Caki2 (cell line): ENCODE measurements around the gene PSMG2. TPM values are rescaled to one million over a fixed set of nuclear protein-coding genes. Genes with fewer than 3 reads are reported as not detected.

ENCODE experiments used
- DNase-seq: peaks from one replicate; pipeline ENCODE4 v3.0.0-alpha.2; 2015; ENCODE audit warnings: low read depth
- in situ Hi-C: cut with HindIII; loops from 2 replicates; pipeline ENCODE4 v1.10.0; 2016; ENCODE audit warnings: low sequenced_read_pairs, low pct_unique_long_range_greater_than_20kb, mixed read lengths
- total RNA-seq: library from RNA; depleted of rRNA; stranded (reverse); fragments of >200 nt; shearing (Covaris generic); gene quantifications from 2 replicates; pipeline ENCODE4 v1.2.3, GENCODE V29; 2014; ENCODE audit warnings: low replicate concordance; rRNA removed

Gene PSMG2, protein sequence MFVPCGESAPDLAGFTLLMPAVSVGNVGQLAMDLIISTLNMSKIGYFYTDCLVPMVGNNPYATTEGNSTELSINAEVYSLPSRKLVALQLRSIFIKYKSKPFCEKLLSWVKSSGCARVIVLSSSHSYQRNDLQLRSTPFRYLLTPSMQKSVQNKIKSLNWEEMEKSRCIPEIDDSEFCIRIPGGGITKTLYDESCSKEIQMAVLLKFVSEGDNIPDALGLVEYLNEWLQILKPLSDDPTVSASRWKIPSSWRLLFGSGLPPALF
- 97.2 and 115 TPM in 2 replicates for total RNA-seq

DNA sequence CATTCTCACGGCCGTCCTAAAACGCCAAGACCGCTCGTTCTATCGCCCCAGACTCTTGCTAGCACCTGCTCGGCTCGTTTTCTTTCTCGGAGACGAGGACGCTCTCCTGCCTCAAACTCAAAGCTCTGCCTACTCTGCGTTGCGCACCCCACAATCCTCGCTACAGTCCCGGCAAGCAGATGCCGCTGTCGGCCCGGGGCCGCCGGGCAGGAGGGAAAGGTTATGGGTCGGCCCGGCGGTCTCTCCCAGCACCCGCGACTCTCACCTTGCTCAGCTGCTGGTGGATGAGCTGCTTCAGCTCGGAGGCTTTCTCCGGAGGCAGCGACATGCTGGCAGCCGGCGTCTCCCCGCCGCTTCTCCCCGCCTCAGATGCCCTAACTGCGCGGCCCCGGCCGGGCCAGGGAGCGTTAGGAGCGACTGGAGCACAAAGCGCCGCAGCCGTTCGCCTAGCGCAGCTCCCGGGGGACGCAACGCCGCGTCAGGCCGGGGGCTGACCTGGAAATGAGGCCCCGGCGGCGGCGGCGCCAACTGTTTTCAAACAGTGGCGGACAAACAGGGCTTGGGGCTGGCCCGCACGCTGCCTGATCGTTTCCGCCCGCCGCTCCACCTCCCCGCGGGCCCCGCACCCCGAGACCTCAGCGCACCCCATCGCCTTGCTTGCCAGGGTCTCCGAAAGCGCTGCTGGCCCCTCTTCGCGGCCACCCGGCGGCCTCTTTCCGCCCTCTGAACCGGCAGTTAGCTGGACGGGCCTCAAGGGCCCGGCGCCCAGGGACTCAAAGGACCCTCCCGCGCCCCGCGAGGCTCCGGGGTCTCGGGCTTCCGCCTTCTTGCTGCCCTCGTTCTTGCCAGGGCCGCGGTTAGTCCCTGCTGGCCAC lies at the start of gene PSMG2, which contains the start of gene CEP76:
Gene PSMG2, plus strand, starts transcription at position 822 of the 875 bp plus-strand sequence. CDS start 66 bp downstream, outside the sequence.
Gene CEP76, minus strand, starts transcription at position 503 of the 875 bp plus-strand sequence. Its CDS starts 175 bp downstream, at position 328.
- in situ Hi-C loops: loop anchor here (25.0 kb wide), 1 partner anchor 210 kb away; no protein-coding TSS in a partner anchor
- DNase-seq: peak; percentile 91

DNA sequence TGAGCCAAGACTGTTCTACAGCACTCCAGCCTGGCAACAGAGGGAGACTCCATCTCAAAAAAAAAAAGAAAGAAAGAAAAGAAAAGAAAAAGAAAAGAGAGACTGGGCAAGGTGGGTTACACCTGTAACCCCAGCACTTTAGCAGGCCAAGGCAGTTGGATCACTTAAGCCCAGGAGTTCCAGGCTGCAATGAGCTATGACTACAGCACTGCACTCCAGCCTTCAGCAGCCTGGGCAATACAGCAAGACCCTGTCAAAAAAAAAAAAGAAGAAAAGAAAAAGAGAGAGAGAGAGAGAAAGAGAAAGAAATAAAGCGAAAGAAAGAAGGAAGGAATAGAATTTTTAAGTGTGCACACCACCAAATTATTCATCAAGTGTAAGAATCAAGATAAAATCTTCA lies 47.9 kb upstream of the PSMG2 start:
- DNase-seq: peak; percentile 10
- in situ Hi-C loops: no loop called here

DNA sequence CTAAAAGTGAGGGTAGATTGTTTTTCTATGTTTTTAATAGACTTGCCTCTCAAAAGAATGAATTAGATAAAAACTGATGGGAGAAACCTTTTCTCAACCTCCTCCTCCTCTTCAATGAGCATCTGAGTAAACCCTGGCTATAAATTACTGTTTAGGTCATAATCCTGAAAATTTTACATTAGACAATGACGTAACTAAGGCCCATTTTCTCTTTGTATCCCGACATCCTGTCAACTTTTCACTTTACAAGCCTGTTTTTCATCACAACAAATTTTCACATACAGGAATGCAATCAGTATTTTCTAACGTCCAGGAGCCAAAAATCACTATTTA lies 46.3 kb upstream of the PSMG2 start:
- no peak for DNase-seq
- in situ Hi-C loops: no loop called here

DNA sequence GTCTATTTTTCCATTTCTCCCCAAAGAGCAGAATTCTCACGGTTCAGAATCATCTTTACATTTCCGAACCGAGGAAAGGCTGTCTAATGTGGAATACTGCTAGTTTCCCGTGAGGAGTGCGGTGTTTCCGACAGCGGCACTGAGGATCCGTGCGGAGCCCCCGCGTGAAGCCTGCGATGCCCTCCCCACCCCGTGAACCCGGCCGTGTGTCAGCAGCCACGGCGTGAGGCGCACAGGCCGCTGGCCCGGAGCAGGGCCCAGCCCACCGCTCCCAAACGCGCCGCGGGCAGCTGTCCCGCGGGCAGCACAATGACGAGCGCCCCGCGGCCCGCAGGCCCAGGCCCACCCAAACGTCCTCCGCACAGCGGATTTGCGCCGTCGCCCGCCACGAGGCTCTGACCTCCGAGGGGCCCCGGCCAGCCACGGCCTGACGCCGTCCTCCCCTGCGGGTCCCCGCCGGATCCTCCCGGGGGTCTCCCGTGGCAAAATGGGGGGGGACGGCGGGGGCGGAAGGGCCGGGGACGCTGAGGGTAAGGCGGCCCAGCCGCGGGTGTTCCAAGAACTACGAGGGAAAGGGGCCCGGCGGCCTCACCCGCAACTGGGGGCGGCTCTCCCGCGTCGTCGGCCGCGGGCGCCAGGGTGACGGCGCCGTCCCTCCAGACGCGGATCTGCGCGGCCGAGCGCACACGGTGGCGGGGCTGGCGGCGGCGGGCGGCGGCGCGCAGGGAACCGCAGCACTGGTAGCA lies 45.7 kb upstream of the PSMG2 start:
- in situ Hi-C loops: no loop called here

DNA sequence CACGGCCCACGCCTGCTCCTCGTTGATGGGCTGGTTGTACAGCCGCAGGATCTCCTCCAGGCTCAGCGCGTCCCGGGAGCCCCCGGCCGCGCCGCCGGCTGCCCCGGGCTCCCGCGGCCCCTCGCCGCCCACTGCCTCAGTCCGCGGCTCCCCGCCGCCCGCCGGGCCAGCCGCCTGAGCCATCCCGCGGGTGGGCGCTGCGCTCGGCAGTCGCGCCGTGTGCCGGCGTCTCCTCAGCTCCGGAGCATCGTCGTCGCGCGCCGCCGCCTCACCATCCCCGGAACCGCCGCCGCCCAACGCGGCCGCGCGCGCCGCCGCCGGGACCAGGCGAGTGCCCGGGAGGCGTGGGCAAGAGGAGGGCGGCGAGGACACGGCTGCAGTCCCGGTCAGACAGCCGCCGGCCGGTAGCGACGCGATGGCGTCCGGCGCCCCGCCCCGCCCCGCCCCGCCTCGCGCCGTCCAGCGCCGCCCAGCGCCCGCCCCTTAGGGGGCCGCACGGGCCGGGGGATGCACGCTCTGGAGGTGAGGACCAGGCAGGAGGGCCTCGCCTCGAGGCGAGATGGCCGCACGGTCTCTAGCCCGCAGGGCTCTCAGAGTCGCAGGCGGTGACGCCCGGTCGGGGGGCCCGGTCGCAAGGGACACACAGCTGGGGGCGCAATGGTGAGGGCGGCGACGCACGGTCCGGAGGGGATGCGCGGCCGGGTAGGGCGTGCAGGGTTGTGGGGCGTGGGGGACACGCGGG lies 45.0 kb upstream of the PSMG2 start, which contains the start of gene SPIRE1:
Gene SPIRE1, minus strand, starts transcription at position 424 of the 742 bp plus-strand sequence. Its CDS starts 241 bp downstream, at position 183.
- in situ Hi-C loops: no loop called here
- DNase-seq: peak; percentile 80

More for the DNA sequence above, 45.7 kb upstream of the PSMG2 start:
- peak; percentile 30 for DNase-seq

DNA sequence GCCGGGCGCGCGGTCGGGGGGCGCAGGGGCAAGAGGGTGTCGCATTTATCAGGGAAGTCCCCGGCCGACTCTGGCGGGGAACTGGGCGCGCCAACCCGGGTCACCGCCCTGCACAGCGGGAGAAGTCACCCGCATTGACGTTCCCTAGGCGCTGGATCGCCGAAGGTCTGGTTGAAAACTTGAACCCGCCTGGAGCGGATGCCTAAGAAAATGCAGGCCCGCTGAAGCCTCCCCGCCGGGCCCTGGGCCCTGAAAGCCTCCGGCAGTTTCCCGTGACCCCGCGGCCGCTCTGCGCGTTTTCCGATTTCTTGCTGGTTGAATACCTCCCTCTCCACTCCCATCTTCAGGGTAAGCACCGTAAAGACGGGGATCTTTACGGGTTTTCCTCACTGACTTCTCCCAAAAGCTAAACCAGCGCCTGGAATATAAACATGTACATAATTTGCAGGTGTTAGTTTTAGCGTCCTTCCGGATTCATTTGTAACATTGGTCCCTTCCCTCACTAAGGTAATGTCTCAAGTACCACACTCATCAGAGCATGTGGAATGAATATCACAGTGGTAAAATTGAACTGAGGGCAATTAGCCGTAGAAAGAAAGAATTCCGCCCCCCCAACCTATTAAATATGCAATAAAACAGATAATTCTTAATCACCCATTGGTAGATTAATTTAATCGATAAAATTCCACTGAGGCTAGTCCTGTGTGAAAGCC lies 44.3 kb upstream of the PSMG2 start:
- in situ Hi-C loops: no loop called here
- DNase-seq: peak; percentile 61

DNA sequence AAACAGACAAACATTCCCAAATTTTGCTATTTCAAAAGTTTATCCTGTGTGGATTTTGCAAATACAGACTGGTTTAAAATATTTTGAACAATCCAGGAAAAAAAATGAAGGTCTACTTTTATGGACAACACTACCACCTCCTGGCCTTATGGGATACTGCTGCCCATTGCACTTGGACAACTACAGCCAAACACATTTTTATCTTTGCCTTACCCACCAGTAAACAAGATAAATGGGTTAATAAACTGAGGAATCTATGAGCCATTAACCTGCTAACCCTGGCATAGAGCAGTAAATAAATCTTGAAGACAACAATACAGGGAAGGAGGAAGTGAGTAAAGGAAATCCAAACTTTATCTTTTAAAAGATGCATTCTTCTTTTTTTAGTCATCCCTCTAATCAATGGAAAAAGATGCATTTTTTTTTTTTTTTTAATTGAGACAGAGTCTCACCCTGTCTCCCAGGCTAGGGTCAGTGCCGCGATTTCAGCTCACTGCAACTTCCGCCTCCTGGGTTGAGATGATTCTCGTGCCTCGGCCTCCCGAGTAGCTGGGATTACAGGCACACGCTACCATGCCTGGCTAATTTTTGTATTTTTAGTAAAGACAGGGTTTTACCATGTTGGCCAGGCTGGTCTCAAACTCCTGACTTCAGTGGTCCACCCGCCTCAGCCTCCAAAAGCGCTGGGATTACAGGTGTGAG lies 42.8 kb upstream of the PSMG2 start:
- in situ Hi-C loops: no loop called here
- DNase-seq: peak; percentile 70

DNA sequence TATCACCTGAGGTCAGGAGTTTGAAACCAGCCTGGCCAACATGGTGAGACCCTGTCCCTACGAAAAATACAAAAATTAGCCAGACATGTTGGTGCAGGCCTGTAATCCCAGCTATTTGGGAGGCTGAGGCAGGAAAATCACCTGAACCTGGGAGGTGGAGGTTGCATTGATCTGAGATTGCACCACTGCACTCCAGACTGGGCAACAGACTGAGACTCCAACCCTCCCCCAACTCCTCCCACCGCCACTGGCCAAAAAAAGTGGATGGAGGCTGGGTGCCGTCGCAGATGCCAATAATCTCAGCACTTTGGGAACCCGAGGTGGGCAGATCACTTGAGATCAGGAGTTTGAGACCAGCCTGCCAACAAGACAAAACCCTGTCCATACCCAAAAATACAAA lies 34.8 kb upstream of the PSMG2 start:
- in situ Hi-C loops: no loop called here
- DNase-seq: no peak

DNA sequence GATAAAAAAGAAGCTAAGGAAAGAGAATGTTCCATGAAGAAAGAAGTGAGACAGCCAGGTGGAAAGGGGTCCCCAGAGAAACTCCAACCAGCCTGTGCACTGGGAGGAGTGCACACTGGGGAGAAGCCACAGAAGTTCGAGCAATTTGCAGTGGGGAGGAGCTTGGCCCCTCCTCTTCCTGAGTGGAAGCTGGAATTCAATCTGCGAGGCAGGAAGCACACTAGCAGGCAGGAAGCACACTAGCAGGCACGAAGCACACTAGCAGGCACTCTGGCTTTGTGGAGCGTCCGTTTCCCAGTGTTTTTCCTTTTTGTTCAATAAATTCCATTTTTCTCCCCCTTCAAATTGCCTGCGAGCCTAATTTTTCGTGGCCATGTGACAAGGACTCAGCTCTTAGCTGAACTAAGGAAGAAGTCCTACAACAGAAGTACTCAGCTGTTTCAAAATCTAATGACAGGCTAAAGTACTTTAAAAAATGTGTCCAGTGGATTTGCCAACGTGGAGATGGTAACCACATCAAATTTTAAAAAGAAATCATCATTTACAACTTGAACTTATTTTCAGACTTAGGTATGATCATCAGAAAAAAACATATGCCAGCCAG lies 23.6 kb upstream of the PSMG2 start:
- in situ Hi-C loops: loop anchor here (10.0 kb wide), 1 partner anchor 224 kb away; no protein-coding TSS in a partner anchor
- DNase-seq: no peak

DNA sequence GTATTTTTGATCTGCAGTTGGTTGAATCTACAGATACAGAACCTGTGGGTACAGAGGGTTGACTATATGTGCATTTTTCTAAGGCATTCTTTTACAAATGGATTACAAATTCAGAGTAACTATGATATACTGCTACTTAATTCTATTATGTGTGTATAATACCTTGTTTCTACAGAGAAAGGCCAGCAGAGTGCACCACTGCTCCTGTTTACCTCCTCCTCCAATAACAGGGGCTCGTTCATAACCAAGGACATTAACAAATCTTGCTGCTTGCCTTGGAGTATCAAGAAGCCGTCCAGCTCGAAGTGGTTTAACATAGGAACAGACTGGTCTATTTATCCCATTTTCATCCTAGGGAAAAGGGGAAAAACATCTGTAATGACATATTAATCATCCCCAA lies 16.7 kb upstream of the PSMG2 start:
- DNase-seq: no peak
- in situ Hi-C loops: no loop called here

DNA sequence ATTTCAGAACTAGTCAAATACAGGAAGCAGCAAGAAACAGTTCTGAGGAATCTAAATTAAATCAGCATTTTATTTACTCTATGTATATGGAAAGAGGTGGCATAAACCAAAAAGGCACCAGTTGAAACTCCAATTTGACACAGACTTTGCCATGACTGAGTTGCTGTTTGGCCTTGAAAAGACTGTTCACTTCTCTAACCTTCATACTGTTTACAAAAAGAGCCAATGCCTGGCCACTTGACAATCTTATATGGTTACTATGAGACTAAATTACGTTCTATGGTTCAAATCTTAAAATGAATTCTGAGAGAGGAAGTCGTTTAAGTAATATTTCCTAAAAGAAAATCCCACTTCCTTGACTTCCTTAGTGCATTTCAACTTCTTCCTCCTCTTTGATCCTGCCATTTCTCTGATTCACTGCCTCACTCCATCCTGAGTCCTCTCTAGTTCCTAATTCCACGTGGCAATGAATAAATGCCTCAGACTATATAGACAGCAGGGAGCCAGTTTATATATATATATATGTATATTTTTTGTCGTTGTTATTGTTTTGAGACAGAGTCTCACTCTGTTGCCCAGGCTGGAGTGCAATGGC lies 13.5 kb upstream of the PSMG2 start:
- in situ Hi-C loops: no loop called here
- DNase-seq: no peak

DNA sequence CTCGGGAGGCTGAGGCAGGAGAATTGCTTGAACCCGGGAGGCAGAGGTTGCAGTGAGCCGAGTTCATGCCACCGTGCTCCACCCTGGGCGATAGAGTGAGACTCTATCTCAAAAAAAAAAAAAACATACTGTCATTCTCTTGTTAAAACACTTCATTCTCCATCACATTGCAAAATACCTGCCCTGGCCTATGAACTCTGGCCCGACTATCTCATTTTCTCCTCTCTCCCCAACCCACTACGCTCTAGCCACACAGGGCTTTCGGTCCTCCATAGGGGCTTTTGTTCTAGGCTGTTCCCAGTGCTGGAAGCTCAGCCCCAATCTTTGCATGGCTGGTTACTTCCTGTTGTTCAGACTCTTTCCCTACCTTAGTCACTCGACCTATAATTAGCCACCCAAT lies 10.6 kb upstream of the PSMG2 start:
- in situ Hi-C loops: no loop called here
- DNase-seq: no peak

DNA sequence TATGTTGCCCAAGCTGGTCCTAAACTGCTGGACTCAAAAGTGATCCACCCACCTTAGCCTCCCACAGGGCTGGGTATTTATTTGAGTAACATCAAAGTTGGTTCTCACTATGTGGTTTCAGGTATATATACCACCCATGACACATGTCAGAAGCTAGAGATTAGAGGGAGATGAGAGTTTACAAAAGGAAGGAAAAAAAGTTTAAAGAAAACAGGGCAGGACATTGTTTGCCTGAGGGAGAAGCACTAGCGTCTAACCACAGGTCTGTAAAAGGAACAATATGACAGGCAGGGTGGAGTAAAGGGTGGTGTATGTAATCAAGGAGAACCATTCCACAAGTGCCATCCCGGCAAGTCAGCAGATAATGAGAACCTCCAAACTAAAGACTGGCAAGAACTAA lies 8.8 kb upstream of the PSMG2 start:
- DNase-seq: peak; percentile 38
- in situ Hi-C loops: no loop called here

DNA sequence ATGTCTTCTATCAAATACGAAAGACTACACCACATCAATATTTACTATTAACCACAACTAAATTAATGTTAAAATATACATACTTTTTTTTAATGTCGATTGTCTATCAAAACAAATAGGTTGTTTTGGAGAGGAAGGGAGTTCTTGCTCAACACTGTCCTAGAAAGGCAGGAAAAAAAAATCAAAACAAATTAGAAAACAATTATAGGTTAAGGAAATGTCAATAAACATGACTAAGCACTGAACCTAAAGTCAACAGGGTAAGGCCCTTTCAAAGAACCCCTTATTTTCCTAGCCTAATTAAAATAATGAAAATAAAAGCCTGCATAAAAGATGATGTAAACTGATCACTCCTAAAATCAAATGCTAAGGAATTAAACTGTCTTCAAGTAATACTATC lies 3.1 kb upstream of the PSMG2 start:
- in situ Hi-C loops: loop anchor here (25.0 kb wide), 1 partner anchor 213 kb away; no protein-coding TSS in a partner anchor
- no peak for DNase-seq

DNA sequence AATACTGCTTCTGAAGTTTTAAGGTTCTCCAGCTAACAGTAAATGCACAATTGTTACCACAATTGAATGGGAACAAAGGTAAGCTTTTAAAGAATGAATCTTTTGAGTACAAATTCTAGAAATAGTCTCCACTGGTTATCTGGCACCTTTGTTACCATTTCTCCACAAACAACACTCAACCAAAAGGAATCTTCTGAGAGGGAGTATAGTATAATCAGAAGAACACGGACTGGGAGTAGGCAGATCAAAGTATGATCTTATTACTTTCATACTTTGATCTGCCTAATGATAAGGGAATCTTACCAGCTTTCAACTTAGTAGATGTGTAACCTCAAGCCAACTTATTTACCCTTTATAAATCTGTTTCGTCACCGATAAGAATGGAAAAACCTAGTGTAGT lies 1.7 kb upstream of the PSMG2 start:
- DNase-seq: no peak
- in situ Hi-C loops: loop anchor here (25.0 kb wide), 1 partner anchor 211 kb away; no protein-coding TSS in a partner anchor

DNA sequence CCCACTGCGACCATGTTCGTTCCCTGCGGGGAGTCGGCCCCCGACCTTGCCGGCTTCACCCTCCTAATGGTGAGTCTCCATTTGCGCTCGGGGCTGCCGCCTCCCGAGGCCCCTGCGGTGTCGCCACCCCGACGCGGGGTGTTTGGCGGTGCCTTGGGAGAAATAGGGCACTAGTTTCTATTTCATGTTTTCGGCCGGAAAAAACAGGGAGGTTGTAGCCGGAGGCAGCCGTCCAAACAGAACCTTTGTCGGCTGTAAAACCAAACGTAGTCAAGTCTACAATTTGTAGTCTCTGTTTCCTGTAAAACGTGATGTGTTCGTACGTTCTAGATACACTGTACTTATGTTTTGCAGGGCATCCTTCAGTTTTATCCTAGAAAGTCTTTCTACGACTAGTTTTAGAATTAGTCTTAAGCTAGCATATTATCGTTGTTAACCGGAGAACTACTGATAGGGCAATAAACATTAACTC lies 290 bp downstream of the PSMG2 start:
- in situ Hi-C loops: loop anchor here (25.0 kb wide), 1 partner anchor 209 kb away; no protein-coding TSS in a partner anchor
- no peak for DNase-seq
